Activated CD8-positive, alpha-beta memory T cell treated with anti-CD3 and anti-CD28 coated beads, Interleukin-2, amount 10 ng/mL, durations not matched to agents 7 days and 5 days (primary cell): ENCODE measurements around the gene ASGR2. TPM values are rescaled to one million over a fixed set of nuclear protein-coding genes. Genes with fewer than 3 reads are reported as not detected.
"Not testable (repeated sequence)": the region's sequence is repeated elsewhere in the genome, so short reads cannot be mapped to it uniquely, and the experiment has no call there.

Experiments
- ATAC-seq: fragments of 150-1000 bp; cut with Tn5 transposase; one replicate; pipeline ENCODE4 v1.10.0; 2021; ENCODE audit warnings: moderate library complexity
- CTCF ChIA-PET: fragments of 350-600 bp; sonication (Branson Sonifier 250); formaldehyde crosslinking; loops from one replicate; lab custom pipeline; 2021; ENCODE audit warnings: antibody characterized with exemption; lab: Charles Lee
- DNase-seq: peaks from one replicate; pipeline ENCODE4 v3.0.0-alpha.2; 2020
- H3K27ac Mint-ChIP-seq: one replicate; pipeline ENCODE4 v1.8.0; 2021; ENCODE audit warnings: mild to moderate bottlenecking, mixed read lengths
- H3K27me3 Mint-ChIP-seq: one replicate; pipeline ENCODE4 v1.8.0; 2021; ENCODE audit warnings: mixed read lengths
- H3K36me3 Mint-ChIP-seq: one replicate; pipeline ENCODE4 v1.8.0; 2021; ENCODE audit warnings: mild to moderate bottlenecking, mixed read lengths
- H3K4me1 Mint-ChIP-seq: one replicate; pipeline ENCODE4 v1.8.0; 2021; ENCODE audit warnings: mixed read lengths
- H3K4me3 Mint-ChIP-seq: one replicate; pipeline ENCODE4 v1.8.0; 2021; ENCODE audit warnings: mild to moderate bottlenecking, moderate library complexity, mixed read lengths
- H3K9me3 Mint-ChIP-seq: one replicate; pipeline ENCODE4 v1.8.0; 2022; ENCODE audit warnings: low read depth, mixed read lengths
- total RNA-seq, 2 experiments: library from RNA; stranded (reverse); gene quantifications; one replicate each; pipeline ENCODE4 v1.2.3, GENCODE V29; 2021

ASGR2 gene
- total RNA-seq, 2 experiments from 2014 or later: not detected

- ATAC-seq (no peak), DNase-seq (no peak)
- Mint-ChIP-seq H3K36me3 (no peaks in the 10 kb centered on the region), H3K4me1 (peaks cover 21% of the 10 kb centered on the region), H3K9me3 (no peaks in the 10 kb centered on the region), H3K27me3 (peaks cover 13% of the 10 kb centered on the region), H3K4me3 (no peak overlapping the region), H3K27ac (no peak overlapping the region)
- CTCF ChIA-PET: interaction anchor here (0.7 to 13.2 kb wide), 21 partner anchors 16 to 290 kb away, joined by 3 to 253 read pairs (median 5); partner anchors contain the start of genes ASGR2, BCL6B and SLC16A11
These were observed 19.3 kb upstream of the ASGR2 start for GRCh38 chr17:7133916-7134315.

DNA sequence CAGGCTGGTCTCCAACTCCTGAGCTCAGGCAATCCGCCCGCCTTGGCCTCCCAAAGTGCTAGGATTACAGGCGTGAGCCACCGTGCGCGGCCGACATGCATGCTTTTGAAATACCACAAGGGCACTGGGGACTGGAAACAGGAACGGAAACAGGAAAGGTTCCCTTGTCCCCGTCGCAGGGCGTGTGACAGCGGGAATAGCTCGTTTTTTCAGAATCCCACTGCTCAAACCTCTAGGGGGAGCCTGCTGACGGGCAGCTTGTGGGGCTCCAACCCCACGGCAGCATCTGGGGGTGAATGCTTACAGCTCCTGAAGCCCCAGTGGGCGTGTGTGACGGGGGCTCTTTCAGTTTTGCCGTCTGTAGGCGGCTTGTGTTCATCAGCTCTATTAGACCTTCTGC, 18.8 kb upstream of the ASGR2 start:
- CTCF ChIA-PET: interaction anchor here (0.6 to 13.2 kb wide), 28 partner anchors 11 to 290 kb away, joined by 3 to 253 read pairs (median 4); partner anchors contain the start of genes ASGR2, BCL6B and SLC16A11
- H3K4me1 Mint-ChIP-seq: peaks cover 21% of the 10 kb centered on the region
- H3K9me3 Mint-ChIP-seq: no peaks in the 10 kb centered on the region

GRCh38 chr17:7132511-7133094, 18.0 kb upstream of the ASGR2 start:
- no peak overlapping the region for H3K4me3 Mint-ChIP-seq
- CTCF ChIA-PET: interaction anchor here (0.6 to 13.2 kb wide), 17 partner anchors 10 to 221 kb away, joined by 3 to 253 read pairs (median 5); partner anchors contain the start of gene SLC16A11

More for the DNA sequence above, 18.8 kb upstream of the ASGR2 start:
- H3K4me3 Mint-ChIP-seq: peak overlapping the region; percentile 48
- H3K36me3 Mint-ChIP-seq: no peaks in the 10 kb centered on the region
- DNase-seq (peak; percentile 52), ATAC-seq (peak; percentile 65)
- H3K27ac Mint-ChIP-seq: no peak overlapping the region
- H3K27me3 Mint-ChIP-seq: peaks cover 13% of the 10 kb centered on the region

GRCh38 chr17:7131423-7131791, 16.8 kb upstream of the ASGR2 start:
- DNase-seq: no peak
- Mint-ChIP-seq H3K4me1 (peaks cover 21% of the 10 kb centered on the region), H3K9me3 (no peaks in the 10 kb centered on the region), H3K4me3 (no peak overlapping the region), H3K27ac (no peak overlapping the region), H3K27me3 (peaks cover 2% of the 10 kb centered on the region), H3K36me3 (no peaks in the 10 kb centered on the region)
- ATAC-seq: no peak
- CTCF ChIA-PET: interaction anchor here (3.4 to 13.2 kb wide), 2 partner anchors 79 to 86 kb away, joined by 48 to 253 read pairs; partner anchors contain the start of gene SLC16A11

More at GRCh38 chr17:7132511-7133094, 18.0 kb upstream of the ASGR2 start:
- Mint-ChIP-seq H3K4me1 (peaks cover 21% of the 10 kb centered on the region), H3K27ac (peak overlapping the region; percentile 72), H3K36me3 (no peaks in the 10 kb centered on the region), H3K9me3 (no peaks in the 10 kb centered on the region), H3K27me3 (peaks cover 12% of the 10 kb centered on the region)
- DNase-seq (peak; percentile 56), ATAC-seq (peak; percentile 70)

- H3K4me3 Mint-ChIP-seq: no peak overlapping the region
- peaks cover 19% of the 10 kb centered on the region for H3K4me1 Mint-ChIP-seq
- no peaks in the 10 kb centered on the region for H3K36me3 Mint-ChIP-seq
- ATAC-seq: no peak
- no peak for DNase-seq
- no peaks in the 10 kb centered on the region for H3K9me3 Mint-ChIP-seq
- H3K27me3 Mint-ChIP-seq: no peaks in the 10 kb centered on the region
- no peak overlapping the region for H3K27ac Mint-ChIP-seq
- CTCF ChIA-PET: interaction anchor here (1.0 to 1.3 kb wide), 2 partner anchors 79 to 85 kb away, joined by 4 to 6 read pairs; no protein-coding TSS in a partner anchor
These were observed 16.2 kb upstream of the ASGR2 start for GRCh38 chr17:7130621-7131422.

GRCh38 chr17:7129311-7129710, 14.7 kb upstream of the ASGR2 start:
- Mint-ChIP-seq H3K36me3 (no peaks in the 10 kb centered on the region), H3K9me3 (no peaks in the 10 kb centered on the region), H3K4me3 (no peak overlapping the region), H3K4me1 (peaks cover 15% of the 10 kb centered on the region), H3K27ac (no peak overlapping the region), H3K27me3 (no peaks in the 10 kb centered on the region)
- CTCF ChIA-PET: no interaction called here
- ATAC-seq (no peak), DNase-seq (no peak)

DNA sequence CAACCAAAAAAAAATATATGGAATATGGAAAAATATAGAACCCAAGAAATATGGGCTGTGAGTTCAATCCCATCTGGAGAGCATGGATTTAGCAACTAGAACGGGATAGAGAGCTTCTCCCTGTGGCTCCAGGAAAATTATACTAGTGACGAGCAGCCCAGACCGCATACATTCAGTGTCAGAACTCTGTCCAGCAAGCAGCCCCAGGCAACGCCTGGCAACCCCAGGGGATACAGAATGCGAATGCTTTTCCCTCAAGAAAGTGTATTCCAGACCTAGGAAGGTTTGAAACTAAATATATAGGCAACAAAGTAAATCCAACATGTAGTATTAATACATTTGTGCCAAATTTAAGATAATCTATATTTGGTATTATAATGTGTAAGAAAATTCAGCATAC, 13.5 kb upstream of the ASGR2 start:
- DNase-seq (no peak), ATAC-seq (no peak)
- Mint-ChIP-seq H3K36me3 (no peaks in the 10 kb centered on the region), H3K4me3 (no peak overlapping the region), H3K27ac (no peak overlapping the region), H3K4me1 (peaks cover 11% of the 10 kb centered on the region), H3K9me3 (no peaks in the 10 kb centered on the region), H3K27me3 (peaks cover 2% of the 10 kb centered on the region)
- CTCF ChIA-PET: interaction anchor here (0.6 kb wide), 1 partner anchor 70 kb away, joined by 3 read pairs; no protein-coding TSS in a partner anchor

DNA sequence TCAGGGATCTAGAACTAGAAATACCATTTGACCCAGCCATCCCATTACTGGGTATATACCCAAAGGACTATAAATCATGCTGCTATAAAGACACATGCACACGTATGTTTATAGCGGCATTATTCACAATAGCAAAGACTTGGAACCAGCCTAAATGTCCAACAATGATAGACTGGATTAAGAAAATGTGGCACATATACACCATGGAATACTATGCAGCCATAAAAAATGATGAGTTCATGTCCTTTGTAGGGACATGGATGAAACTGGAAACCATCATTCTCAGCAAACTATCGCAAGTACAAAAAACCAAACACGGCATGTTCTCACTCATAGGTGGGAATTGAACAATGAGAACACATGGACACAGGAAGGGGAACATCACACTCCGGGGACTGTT, 12.9 kb upstream of the ASGR2 start:
- DNase-seq, H3K27ac Mint-ChIP-seq, H3K36me3 Mint-ChIP-seq, H3K4me1 Mint-ChIP-seq, H3K9me3 Mint-ChIP-seq, H3K4me3 Mint-ChIP-seq, H3K27me3 Mint-ChIP-seq, ATAC-seq: not testable (repeated sequence)
- CTCF ChIA-PET: interaction anchor here (0.6 kb wide), 1 partner anchor 71 kb away, joined by 3 read pairs; no protein-coding TSS in a partner anchor

GRCh38 chr17:7126386-7126785, 11.8 kb upstream of the ASGR2 start:
- H3K36me3 Mint-ChIP-seq, H3K27ac Mint-ChIP-seq, H3K9me3 Mint-ChIP-seq, H3K4me3 Mint-ChIP-seq, ATAC-seq, H3K27me3 Mint-ChIP-seq, CTCF ChIA-PET, DNase-seq, H3K4me1 Mint-ChIP-seq: not testable (repeated sequence)

- Mint-ChIP-seq H3K4me1 (peaks cover 3% of the 10 kb centered on the region), H3K4me3 (no peak overlapping the region), H3K36me3 (no peaks in the 10 kb centered on the region), H3K27ac (no peak overlapping the region), H3K27me3 (peaks cover 17% of the 10 kb centered on the region), H3K9me3 (no peaks in the 10 kb centered on the region)
- CTCF ChIA-PET: interaction anchor here (0.9 to 1.3 kb wide), 2 partner anchors 12 to 73 kb away, joined by 3 read pairs; no protein-coding TSS in a partner anchor
- no peak for ATAC-seq
- no peak for DNase-seq
These were observed 10.3 kb upstream of the ASGR2 start for GRCh38 chr17:7124923-7125322.

DNA sequence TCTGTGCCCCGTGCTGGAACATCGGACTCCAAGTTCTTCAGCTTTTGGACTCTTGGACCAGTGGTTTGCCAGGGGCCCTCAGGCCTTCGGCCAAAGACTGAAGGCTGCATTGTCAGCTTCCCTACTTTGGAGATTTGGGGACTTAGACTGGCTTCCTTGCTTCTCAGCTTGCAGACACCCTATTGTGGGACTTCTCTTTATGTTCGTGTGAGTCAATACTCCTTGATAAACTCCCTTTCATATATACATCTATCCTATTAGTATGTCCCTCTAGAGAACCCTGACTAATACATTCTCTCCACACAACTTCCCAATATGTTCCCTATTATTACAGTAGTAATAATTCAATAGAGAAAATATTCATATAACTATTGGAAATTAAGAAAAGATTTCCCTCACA, 9.2 kb upstream of the ASGR2 start:
- CTCF ChIA-PET: interaction anchor here (0.9 kb wide), 1 partner anchor 72 kb away, joined by 3 read pairs; no protein-coding TSS in a partner anchor
- DNase-seq (no peak), ATAC-seq (no peak)
- H3K27ac Mint-ChIP-seq: no peak overlapping the region
- H3K4me3 Mint-ChIP-seq: no peak overlapping the region
- peaks cover 3% of the 10 kb centered on the region for H3K4me1 Mint-ChIP-seq
- H3K36me3 Mint-ChIP-seq: no peaks in the 10 kb centered on the region
- peaks cover 23% of the 10 kb centered on the region for H3K27me3 Mint-ChIP-seq
- no peaks in the 10 kb centered on the region for H3K9me3 Mint-ChIP-seq

DNA sequence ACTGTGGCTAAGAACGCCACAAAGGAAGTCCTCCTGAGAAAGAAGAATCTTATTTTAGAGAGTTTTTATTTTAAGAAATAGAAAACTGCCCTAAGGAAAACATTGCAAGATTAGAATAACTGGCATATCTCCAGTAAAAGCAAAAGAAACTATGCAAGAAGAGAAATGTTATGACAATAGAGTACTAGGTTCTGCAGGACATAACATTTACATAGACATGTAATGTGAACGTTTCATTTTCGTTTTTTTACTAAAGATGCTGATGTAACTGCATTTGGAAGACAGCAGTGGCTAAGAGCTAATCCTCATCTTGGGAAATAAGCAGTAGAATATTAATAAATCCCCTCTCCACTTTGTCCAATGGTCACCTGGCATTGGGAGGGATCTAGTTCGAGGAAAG, 7.8 kb upstream of the ASGR2 start:
- no peak for DNase-seq
- H3K36me3 Mint-ChIP-seq: no peaks in the 10 kb centered on the region
- ATAC-seq: no peak
- H3K27ac Mint-ChIP-seq: no peak overlapping the region
- CTCF ChIA-PET: interaction anchor here (0.8 to 1.3 kb wide), 2 partner anchors 10 to 70 kb away, joined by 3 read pairs; no protein-coding TSS in a partner anchor
- H3K27me3 Mint-ChIP-seq: peaks cover 25% of the 10 kb centered on the region
- H3K4me1 Mint-ChIP-seq: peaks cover 3% of the 10 kb centered on the region
- H3K4me3 Mint-ChIP-seq: no peak overlapping the region
- H3K9me3 Mint-ChIP-seq: no peaks in the 10 kb centered on the region

- not testable (repeated sequence) for H3K4me1 Mint-ChIP-seq, H3K36me3 Mint-ChIP-seq, H3K27ac Mint-ChIP-seq, H3K4me3 Mint-ChIP-seq, ATAC-seq, H3K9me3 Mint-ChIP-seq, DNase-seq
- H3K27me3 Mint-ChIP-seq: peaks cover 25% of the 10 kb centered on the region
- CTCF ChIA-PET: interaction anchor here (1.3 kb wide), 1 partner anchor 16 kb away, joined by 3 read pairs; no protein-coding TSS in a partner anchor
These were observed 6.0 kb upstream of the ASGR2 start for GRCh38 chr17:7120635-7121034.
